ENCODE results near the gene MTA2. TPM values are rescaled to one million over a fixed set of nuclear protein-coding genes. Genes with fewer than 3 reads are reported as not detected.

The MTA2 gene
- total and polyA plus RNA-seq, 2 of the 8 experiments (the other 6 are each of a cell fraction or from before 2014, with no cell fraction given) = 25.7 to 114 TPM

DNA sequence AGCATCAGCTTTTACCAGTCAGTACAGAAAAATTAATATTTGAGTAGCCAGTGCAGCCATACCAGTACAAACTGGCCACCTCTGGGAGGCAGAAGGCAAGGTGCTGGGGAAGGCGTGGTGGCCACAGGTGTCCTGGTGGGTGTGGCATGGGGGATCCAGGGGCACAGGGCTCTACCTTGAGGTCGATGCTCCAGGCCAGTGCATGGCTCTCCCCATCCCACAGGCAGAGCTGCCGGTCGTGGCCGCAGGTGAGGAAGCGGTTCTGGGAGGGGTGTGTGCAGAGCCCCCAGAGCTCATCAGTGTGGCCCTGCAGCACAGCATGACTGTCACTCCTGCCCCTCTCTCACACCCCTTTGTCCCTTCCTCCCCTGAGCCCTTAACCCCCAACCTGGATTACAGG is 3.8 kb upstream of the MTA2 start:
- no peak for FAIRE-seq

More for the DNA sequence above, 3.8 kb upstream of the MTA2 start:
- Histone ChIP-seq H3K18ac (ENCODE audit: extremely low read depth, low read length) (no peak overlapping the region), H4K8ac (ENCODE audit: extremely low read depth, insufficient read depth, low read length) (no peak overlapping the region; the same call in 1 of the 2 replicates), H4K5ac (ENCODE audit: insufficient read length, low read depth, low read length) (no peak overlapping the region), H2AK5ac (ENCODE audit: low read depth, low read length) (no peak overlapping the region), H3K4me3 (ENCODE audit: extremely low read depth in 1 of 4, insufficient read depth in 2 of 4, low read depth in 3 of 4, low read length in 4 of 4) (no peak overlapping the region), H2BK12ac (ENCODE audit: low read depth, low read length) (no peak overlapping the region), H3K9ac (replicated peaks in 1 of 4; ENCODE audit: extremely low read depth in 1 of 4, low read depth in 3 of 4, low read length in 3 of 4) (no peak overlapping the region), H2BK20ac (ENCODE audit: low read length) (no peak overlapping the region), H2BK5ac (ENCODE audit: low read depth, low read length) (no peak overlapping the region; the same call in 1 of the 2 replicates), H3K36me3 (ENCODE audit: control insufficient read depth in 2 of 4, insufficient read depth in 4 of 4, low read length in 3 of 4) (no peaks in the 10 kb centered on the region; a peak in 2 of 8 replicates), H3K4me1 (replicated peaks in 1 of 4; ENCODE audit: control insufficient read depth in 3 of 4, insufficient read depth in 4 of 4, low read length in 3 of 4) (peaks cover 3 to 25% (median 11%) of the 10 kb centered on the region in 4 experiments), H4K91ac (replicated peaks; ENCODE audit: insufficient read length, low read length) (no peak overlapping the region), H3K79me2 (ENCODE audit: control insufficient read depth in 1 of 2, insufficient read depth in 2 of 2, low read length in 2 of 2) (peaks cover 0 to 5% of the 10 kb centered on the region in 2 experiments; a peak in 2 of 4 replicates), H4K20me1 (replicated peaks in 1 of 2; ENCODE audit: control insufficient read depth in 1 of 2, insufficient read depth in 2 of 2, low read length in 2 of 2) (peaks cover 0 to 2% of the 10 kb centered on the region in 2 experiments), H2AFZ (ENCODE audit: low read length) (no peak overlapping the region), H3K27ac (ENCODE audit: low read depth, low read length) (no peak overlapping the region), H2BK15ac (ENCODE audit: low read length) (no peak overlapping the region), H3K23ac (ENCODE audit: insufficient read length) (no peak overlapping the region), H3K14ac (ENCODE audit: insufficient read length) (no peak overlapping the region), H2BK120ac (replicated peaks; ENCODE audit: low read depth, low read length) (no peak overlapping the region), H3K27me3 (replicated peaks in 1 of 4; ENCODE audit: control insufficient read depth in 3 of 4, extremely low read depth in 1 of 4, insufficient read depth in 3 of 4, low read length in 3 of 4) (peaks cover 0 to 13% (median 11%) of the 10 kb centered on the region in 4 experiments; a peak in 6 of 7 replicates), H3K4ac (replicated peaks; ENCODE audit: insufficient read length, low read depth, low read length) (no peak overlapping the region), H3K9me3 (ENCODE audit: insufficient read depth in 2 of 2, low read depth in 1 of 2, low read length in 1 of 2) (no peaks in the 10 kb centered on the region), H3K4me2 (ENCODE audit: insufficient read depth in 1 of 2, low read depth in 2 of 2, low read length in 2 of 2) (no peak overlapping the region), H3K79me1 (ENCODE audit: low read depth, low read length) (no peaks in the 10 kb centered on the region; the same call in 1 of the 2 replicates), H3K56ac (replicated peaks; ENCODE audit: insufficient read length, low read depth, low read length) (no peak overlapping the region), H3K23me2 (ENCODE audit: low read depth, low read length) (peaks cover 19% of the 10 kb centered on the region; the same call in 1 of the 2 replicates)
- ChIA-PET POLR2A (ENCODE audit: partially characterized antibody) (interaction anchor here (0.7 to 15.8 kb wide), 7 partner anchors 9 to 236 kb away, joined by 4 to 235 read pairs (median 8); partner anchors contain the start of genes B3GAT3, C11orf98, CSKMT and EEF1G), CTCF (ENCODE audit: partially characterized antibody) (interaction anchor here (10.2 kb wide), 1 partner anchor 12 kb away, joined by 97 read pairs; the partner anchor contains the start of gene TUT1)
- 88% methylated on average over 6 of the region's 6 CpGs; no CpG with 5 or more reads in 1 of the 2 experiments for WGBS, 2 experiments (ENCODE audit: extremely low coverage in 1 of 2, insufficient coverage in 1 of 2, insufficient read length in 1 of 2, insufficient replicate concordance in 2 of 2, low coverage in 1 of 2, low lambda C conversion rate in 2 of 2, missing lambda C conversion rate in 1 of 2)
- DNase-seq (ENCODE audit: low read depth in 1 of 2, low spot score in 2 of 2) = no peak
- no peak for TF ChIP-seq CHD2 (IDR thresholded peaks at IDR 0.05; ENCODE audit: low read length)
- TF ChIP-seq CTBP2 (IDR thresholded peaks at IDR 0.05; ENCODE audit: borderline replicate concordance, insufficient read depth, insufficient read length, low read length) = no peak

Measured in H1 (cell line).